ENCODE results near the gene HPSE2.

The HPSE2 gene

GRCh38 chr10:98482096-98482495 lies 753.6 kb downstream of the HPSE2 start:
- no peak for DNase-seq

- DNase-seq, result no peak
Measured at GRCh38 chr10:98481404-98481945, 754.2 kb downstream of the HPSE2 start.

GRCh38 chr10:98478430-98479222 lies 757.0 kb downstream of the HPSE2 start:
- no peak for DNase-seq

GRCh38 chr10:98477861-98478260 lies 757.8 kb downstream of the HPSE2 start:
- DNase-seq, result no peak

GRCh38 chr10:98474628-98475027 lies 761.0 kb downstream of the HPSE2 start:
- no peak for DNase-seq

GRCh38 chr10:98472196-98472595 lies 763.5 kb downstream of the HPSE2 start:
- DNase-seq, result no peak

GRCh38 chr10:98470850-98471249 lies 764.8 kb downstream of the HPSE2 start:
- no peak for DNase-seq

- no peak for DNase-seq
Measured at GRCh38 chr10:98469001-98469931, 766.4 kb downstream of the HPSE2 start.

GRCh38 chr10:98467506-98468318 lies 767.9 kb downstream of the HPSE2 start:
- DNase-seq, result peak; percentile 30

GRCh38 chr10:98466861-98467505 lies 768.7 kb downstream of the HPSE2 start:
- no peak for DNase-seq

- DNase-seq, result no peak
Measured at GRCh38 chr10:98465866-98466265, 769.8 kb downstream of the HPSE2 start.

GRCh38 chr10:98463976-98464754 lies 771.5 kb downstream of the HPSE2 start:
- no peak for DNase-seq

GRCh38 chr10:98463016-98463415 lies 772.6 kb downstream of the HPSE2 start:
- DNase-seq, result no peak

- DNase-seq, result no peak
Measured at GRCh38 chr10:98461500-98461842, 774.2 kb downstream of the HPSE2 start.

GRCh38 chr10:98460837-98461499 lies 774.7 kb downstream of the HPSE2 start:
- no peak for DNase-seq

- DNase-seq, result no peak
Measured at GRCh38 chr10:98458809-98459784, 776.6 kb downstream of the HPSE2 start.

GRCh38 chr10:98457721-98458120 lies 777.9 kb downstream of the HPSE2 start:
- no peak for DNase-seq

- DNase-seq, result no peak
Measured at GRCh38 chr10:98456686-98457482, 778.8 kb downstream of the HPSE2 start.

Data from SIG-M5 (cell line).